HG03025 (cell line): Measurements from ENCODE around the gene VASN.
"Not testable (repeated sequence)": the region's sequence is repeated elsewhere in the genome, so short reads cannot be mapped to it uniquely, and the experiment has no call there.

Experiments used
- ATAC-seq: cut with Tn5 transposase; IDR thresholded peaks from one replicate; pipeline ENCODE4 v1.9.1; 2021; ENCODE audit warnings: mild to moderate bottlenecking, moderate library complexity; ENCODE audit not compliant: unreplicated experiment, low FRiP score

VASN gene

DNA sequence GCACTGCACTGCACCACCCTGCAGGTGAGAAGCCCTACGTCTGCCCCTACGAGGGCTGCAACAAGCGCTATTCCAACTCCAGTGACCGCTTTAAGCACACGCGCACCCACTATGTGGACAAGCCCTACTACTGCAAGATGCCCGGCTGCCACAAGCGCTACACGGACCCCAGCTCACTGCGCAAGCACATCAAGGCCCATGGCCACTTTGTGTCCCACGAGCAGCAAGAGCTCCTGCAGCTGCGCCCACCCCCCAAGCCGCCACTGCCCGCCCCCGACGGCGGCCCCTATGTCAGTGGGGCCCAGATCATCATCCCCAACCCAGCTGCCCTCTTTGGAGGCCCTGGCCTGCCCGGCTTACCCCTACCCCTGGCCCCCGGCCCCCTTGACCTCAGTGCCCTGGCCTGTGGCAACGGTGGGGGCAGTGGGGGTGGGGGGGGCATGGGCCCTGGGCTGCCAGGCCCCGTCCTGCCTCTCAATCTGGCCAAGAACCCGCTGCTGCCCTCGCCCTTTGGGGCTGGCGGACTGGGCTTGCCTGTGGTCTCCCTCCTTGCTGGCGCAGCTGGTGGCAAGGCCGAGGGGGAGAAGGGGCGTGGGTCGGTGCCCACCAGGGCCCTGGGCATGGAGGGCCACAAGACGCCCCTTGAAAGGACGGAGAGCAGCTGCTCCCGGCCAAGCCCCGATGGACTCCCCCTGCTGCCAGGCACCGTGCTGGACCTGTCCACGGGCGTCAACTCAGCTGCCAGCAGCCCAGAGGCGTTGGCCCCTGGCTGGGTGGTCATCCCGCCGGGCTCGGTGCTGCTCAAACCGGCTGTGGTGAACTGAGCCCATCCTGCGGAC is 34.7 kb upstream of the VASN start:
- no peak for ATAC-seq

DNA sequence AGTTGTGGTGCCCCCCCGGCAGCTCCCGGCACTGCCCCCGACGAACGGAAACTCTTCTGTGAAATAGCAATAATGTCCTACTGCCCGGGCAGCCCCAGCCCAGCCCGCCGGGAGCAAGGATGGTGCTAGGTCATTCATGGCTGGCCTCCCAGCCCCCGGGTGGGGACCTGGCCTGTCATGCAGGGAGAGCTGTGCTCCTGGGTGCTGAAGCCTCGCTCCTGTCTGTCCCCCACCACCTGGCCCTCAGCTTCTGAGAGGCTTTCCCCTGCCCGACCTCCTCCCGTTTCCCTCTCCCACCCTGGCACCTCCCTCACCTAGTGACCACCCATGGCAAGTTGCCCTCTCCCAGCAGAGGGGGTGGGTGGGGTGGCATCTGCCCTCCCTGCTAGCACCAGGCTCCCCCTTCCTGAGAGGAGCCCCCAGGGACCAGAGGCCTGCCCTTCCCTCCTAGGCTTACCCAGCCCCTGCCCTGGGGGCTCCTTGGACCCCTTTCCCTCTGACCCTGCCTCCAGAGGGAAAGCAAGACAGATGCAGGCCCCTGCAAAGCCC is 34.0 kb upstream of the VASN start:
- ATAC-seq, result no peak

DNA sequence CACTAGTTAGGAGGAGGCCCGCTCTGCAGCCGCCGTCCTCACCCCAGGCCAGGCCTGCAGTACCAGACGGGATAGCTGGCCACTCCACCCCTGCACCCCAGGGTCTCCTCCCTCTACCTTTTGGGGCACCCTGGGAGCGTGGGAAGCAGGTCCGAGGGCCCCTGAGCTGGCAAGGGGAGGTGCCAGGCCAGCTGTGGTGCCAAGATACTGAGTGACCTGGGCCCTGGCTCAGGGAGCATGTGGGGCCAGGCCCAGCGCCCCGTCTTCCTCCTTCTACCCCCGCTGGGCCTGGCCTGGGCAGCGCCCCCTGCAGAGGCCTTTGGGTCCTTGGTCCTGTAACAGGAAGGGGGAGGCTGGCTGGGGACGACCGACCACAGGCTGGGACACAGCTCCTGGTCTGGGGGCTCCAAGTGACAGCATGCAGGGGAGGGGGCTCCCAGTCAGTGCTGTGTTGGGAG is 33.5 kb upstream of the VASN start:
- no peak for ATAC-seq

DNA sequence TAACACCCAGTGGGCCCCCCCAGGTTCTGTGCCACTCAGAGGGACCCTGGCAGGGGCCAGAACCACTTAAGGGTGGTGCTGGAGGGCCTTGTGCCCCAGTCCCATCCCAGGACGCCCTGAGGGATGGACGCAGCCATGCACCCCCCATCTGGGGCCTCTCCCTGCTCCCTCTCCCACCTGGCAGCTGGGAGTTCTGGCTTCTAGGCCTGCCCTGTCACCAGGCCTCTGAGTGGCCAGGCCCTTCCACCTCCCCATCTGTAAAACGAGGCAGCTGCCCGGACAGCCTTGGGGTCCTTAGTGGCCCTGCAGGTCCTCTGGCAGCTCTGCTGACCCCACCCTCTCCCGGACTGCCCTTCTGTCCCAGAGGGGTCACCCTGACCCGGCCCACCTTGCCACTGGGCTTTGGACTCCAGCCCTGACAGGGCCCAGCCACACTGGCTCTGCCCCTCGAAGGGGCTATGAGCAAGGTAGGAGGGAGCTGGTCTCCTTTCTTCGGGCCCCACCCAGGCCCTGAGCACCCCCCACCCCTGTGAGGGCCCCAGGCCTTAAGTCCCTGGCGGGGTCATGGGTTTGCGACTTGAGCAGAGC is 32.8 kb upstream of the VASN start:
- no peak for ATAC-seq

DNA sequence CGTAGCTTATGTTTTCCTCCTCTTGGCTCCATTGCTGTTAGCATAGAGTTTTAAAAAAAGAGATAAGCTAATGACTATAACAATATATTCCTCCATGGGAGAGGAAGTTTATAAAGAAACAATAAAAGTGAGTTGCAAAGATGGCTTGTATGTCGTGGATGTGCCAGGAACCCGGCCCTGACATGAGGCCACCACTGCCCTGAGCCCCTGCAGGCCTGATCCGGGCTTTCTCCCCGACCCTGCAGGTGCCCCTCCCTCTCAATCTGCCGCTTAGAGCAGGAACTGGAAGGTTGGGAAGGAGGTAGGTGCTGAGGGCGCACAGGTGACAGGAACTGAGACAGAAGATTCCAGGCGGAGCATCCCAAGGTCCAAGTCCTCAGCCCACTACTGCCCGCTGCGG is 32.2 kb upstream of the VASN start:
- ATAC-seq, result no peak

DNA sequence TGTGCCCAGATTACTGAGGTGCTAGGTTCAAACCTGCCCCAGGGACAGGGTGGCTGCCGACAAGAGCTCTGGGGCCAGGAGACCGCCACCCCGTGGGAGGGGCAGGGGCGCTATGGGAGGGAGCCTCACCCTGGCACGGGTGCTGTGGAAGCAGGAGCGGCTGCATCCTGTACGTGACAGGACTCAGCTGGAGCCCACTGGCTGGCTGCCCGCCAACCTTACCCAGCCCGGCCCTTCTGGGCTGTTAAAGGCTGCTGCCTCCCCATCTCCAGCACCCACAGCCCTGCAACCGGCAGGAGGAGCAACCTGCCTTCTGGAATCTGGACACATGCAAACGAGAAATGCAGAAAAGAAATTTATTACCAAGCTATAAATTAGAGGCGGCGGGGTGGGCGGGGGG is 31.7 kb upstream of the VASN start:
- no peak for ATAC-seq

DNA sequence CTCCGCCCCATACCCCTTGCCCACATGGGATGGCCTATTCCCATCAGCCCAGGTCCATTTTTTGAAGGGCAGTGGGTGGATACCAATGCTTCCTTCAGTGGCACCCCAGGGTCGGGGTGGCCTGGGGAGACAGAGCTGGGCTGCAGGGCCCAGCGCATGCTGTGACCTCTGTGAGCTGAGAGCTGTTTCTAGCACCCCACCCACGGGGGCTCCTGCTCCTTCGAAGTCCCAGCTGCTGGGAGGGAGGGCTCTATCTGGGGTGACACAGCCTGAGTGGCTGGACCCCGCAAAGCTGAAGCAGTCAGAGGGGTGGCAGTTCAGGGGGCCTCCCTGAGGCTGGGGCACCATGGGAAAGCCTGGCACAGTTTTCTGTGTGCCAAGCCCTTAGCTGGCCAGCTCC is 31.2 kb upstream of the VASN start:
- no peak for ATAC-seq

DNA sequence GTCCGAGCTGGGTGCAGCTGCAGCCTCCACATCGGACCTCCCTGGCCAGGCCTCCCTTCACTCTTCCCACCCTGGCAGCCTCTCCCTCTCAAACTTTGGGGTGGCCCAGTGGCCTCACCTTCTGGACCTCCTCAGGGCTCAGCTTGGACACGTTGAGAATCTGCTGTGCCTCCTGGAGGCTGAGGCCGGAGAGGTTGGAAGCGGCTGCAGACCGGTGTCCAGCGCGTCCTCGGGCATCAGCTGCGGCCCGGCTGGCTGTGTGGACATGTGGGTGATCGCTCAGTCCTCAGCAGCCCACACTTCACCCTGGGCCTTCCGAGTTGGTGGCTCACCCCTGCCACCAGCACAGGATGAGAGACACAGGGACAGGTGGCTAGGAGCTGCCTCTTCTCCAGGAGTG is 30.4 kb upstream of the VASN start:
- no peak for ATAC-seq

DNA sequence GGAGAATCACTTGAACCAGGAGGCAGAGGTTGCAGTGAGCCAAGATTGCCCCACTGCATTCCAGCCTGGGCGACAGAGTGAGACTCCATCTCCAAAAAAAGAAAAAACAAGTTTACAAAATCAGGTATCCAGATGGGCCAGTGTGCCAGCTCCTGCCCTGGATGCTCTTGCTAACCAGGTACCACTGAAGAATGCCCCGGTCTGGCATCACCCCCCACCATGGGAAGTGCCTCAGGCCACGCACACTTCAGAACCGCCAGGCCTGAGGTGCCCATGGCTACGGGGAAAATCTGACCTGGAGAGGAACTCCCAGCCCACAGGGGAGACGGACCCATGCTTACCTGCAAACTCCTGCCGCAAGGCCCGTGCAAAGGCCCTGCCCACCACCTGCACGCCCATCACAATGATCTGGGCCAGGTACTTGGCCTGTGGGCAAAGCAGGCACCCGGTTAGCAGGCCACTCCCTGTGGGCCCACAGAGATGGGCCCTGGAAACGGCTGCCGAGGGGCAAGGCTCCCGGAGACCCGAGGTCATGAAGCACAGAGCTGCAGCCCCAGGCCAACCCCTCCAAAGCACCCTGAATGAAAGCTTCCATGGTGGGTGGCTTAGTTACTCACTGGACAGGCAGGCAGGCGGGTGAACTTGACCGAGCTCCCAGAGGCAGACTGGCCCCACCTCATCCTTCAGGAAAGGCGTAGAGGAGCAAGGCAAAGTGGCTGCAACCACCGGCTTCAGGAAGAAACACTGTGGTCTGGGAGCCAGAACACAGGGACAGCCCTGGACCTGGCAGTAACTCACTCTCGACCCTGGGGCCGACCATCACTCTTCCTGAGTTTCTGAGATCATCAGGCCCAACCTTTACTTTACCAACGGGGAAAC is 28.5 kb upstream of the VASN start:
- no peak for ATAC-seq

DNA sequence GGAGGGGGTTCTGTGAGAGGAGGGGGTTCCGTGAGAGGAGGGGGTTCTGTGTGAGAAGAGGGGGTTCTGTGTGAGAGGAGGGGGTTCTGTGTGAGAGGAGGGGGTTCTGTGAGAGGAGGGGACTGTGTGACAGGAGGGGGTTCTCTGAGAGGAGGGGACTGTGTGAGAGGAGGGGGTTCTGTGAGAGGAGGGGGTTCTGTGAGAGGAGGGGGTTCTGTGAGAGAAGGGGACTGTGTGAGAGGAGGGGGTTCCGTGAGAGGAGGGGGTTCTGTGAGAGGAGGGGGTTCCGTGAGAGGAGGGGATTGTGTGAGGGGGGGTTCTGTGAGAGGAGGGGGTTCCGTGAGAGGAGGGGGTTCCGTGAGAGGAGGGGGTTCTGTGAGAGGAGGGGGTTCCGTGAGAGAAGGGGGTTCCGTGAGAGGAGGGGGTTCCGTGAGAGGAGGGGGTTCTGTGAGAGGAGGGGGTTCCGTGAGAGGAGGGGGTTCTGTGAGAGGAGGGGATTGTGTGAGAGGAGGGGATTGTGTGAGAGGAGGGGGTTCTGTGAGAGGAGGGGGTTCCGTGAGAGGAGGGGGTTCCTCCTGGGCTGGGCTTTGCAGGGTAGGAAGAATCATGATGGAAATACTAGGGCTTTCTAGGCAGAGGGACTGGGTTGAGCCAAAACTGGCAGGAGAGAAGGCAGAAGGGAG is 27.2 kb upstream of the VASN start:
- not testable (repeated sequence) for ATAC-seq

DNA sequence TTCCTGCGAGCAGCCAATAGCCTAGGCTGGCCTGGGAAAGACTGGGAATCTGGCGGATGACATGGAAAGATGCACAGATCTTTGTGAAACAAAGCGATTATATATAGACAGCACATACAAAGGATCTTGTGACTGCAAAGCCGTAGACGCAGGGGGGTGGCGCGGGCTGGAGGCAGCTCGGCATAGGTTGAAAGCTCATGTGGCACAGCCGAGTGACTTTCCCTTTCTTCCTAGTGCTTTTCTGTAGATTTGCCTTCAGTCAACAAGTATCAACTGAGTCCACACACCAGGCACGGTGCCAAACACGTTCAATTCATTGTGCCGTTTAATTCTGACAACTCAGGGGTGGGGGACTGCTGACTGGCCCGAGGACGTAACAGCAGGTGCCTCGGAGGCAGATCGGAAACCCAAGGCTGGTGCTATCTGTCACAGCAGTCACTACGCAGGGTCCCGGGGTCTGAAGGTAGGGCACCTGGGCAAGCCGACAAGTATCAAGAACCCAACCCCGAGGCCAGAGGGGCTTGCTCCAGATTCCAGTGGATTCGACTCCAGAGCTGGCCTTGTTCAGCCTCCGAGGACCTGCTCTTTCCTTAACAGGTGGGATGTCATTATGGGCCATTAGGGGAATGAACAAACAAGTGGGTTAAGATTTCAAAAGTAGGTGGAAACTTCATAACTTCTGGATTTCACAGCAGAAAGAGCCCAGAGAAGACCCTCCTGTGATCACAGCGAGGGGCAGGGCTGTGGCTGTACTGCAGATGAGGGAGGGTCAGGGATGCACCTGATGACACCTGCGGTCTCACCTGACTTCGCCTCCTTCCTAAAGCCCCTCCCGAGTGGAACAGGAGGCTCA is 26.4 kb upstream of the VASN start:
- no peak for ATAC-seq

DNA sequence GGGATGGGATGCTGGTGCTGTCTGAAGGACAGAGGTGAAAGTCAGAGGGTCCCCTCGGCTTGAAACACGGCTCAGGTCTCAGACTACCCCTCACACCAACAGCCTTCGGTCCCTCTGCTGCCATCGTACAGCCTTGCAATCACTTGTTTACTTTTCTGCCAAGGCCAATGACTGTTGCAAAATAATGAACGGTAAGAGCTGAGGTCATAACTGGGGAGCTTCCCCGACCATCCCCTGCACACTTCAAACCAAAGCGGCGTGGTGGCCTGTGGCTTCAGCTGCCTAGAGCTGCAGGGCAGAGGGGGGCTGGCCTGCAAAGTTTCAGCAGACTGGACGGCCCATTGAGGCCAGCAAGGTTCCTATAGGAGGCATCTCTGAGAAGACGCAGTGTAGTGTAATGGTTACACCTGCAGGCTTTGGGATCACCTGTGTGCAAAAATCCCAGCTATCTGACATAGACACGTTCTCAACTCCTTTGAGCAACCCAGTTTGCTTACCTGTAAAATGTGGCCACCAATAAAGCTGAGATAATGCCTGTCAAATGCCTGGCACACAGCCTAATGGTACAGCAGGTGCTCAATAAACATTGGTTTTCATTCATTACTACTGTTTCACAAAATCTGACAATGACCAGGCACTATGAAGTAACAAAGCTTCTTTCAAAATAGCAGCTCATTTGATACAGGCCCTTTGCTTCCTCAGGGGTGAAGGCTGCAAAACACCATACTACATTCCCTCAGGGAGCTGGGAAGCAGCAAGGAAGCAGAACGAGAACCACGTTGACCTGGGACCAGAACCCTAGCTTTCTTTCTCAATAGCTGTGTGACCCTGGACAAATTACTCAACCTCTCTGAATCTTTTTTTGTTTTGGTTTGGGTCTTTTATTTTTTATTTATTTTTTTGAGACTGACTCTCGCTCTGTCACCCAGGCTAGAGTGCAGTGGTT is 25.5 kb upstream of the VASN start:
- no peak for ATAC-seq

DNA sequence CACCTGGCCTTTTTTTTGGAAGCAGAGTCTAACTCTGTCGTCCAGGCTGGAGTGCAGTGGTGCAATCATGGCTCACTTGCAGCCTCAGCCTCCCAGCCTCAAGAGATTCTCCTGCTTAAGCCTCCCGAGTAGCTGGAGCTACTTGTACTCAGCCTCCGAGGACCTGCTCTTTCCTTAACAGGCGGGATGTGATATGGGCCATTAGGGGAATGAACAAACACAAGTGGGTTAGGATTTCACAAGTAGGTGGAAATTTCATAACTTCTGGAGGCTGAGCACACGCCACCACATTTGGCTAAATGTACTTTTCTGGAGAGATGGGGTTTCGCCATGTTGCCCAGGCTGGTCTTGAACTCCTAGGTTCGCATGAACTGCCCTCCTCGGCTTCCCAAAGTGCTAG is 24.6 kb upstream of the VASN start:
- no peak for ATAC-seq

DNA sequence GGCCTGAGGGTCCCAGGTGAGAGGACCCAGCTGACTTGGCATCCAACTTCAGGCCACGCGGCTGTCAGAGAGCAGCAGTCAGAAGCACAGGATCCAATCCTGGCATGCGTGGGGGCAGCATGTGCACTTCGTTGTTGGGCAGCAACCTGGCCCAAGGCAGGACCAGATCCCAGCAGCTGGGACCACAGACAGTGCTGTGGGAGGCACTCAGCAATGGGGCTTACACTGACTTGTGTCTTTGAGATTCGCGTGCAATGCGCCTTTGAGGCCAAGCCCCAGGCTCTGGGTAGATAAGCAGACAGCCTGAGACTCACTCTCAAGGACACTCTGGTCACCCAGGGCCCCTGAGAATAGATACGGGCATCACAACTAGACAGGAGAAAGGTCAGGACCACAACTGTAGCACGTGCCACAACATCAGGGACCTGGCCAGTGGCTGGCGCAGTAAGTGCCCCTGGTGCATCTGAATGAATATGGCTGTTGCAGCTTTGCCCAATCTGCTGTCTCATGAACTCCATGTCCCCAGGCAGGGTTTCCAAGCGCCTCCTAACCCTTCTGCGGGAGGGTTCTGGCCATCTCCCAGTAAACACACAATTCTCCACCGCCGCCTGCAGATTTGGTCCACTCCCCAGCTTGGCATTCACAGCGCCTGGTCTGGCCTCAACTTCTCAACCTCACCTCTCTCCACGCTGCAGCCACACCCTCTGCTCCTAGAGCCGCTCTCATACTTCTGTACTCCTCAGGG is 23.7 kb upstream of the VASN start:
- no peak for ATAC-seq

DNA sequence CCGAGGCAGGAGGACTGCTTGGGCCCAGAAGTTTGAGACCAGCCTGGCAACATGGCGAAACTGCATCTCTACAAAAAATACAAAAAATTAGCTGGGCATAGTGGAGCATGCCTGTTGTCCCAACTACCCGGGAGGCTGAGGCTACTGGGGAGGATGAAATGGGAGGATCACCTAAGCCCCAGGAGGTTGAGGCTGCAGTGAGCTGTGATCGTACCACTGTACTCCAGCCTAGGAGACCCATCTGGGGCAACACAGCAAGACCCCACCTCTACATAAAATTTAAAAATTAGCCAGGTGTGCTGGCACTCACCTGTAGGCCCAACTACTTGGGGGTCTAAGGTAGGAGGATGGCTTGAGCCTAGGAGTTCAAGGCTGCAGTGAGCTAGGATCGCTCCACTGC is 22.3 kb upstream of the VASN start:
- ATAC-seq, result no peak

DNA sequence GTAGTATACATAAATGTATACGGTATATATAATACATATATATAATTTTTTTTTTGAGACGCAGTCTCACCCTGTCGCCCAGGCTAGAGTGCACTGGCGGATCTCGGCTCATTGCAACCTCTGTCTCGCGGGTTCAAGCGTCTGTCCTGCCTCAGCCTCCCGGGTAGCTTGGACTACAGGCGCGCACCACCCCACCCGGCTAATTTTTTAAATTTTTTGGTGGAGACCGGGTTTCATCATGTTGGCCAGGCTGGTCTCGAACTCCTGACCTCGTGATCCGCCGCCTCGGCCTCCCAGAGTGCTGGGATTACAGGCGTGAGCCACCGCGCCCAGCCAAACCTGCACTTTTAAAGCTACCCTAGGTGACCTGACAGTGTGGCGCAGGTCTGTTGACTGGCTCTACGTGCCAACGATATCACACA is 21.3 kb upstream of the VASN start:
- ATAC-seq, result no peak

DNA sequence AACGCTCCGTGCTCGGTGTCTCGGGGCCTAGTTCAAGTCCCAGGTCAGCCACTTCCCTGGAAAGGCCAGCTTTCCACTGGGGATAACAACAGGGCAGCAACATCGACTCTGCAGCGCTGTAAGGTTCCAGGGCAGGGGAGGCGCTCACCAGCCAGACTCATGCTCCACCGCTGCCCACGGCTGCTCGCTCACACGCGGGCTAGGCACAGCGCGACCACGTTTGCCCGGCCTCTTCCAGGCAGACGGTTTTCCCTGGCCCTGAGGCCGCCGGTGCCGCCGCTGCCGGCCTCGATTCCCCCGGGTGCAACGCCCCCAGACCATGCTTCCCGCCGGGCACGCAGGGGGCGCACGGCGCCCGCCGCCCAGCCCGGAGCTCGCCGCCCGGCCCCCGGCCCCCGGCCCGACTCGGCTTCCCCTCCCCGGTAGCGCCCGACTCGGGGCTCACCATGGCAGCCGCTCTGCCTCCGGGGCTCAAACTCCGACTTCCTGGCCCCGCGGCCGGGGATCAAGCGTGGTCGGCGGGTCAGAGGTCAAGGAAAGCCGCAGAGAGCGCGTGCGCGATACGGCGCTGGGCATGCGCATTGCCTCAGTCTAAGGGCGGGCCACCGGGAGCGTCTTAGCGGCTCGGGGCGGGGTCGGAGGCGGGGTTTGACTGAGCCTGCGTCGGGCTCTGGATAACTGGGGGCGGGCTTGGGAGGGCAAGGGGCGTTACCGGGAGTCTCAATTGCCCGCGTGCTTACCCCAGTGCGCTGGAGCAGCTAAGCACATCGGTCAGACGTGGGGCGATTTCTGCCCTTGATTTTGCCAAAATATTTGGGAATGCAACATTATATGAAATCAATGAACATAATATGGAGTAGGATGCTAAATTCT is 20.6 kb upstream of the VASN start, which contains the start of gene PAM16:
PAM16 (minus strand) TSS at position 535 of the 873 bp plus-strand sequence; CDS start at position 448, 87 bp downstream.
- ATAC-seq, result peak; percentile 87
